HEK293 (cell line): ENCODE results near the gene DCAF5.

Experiments
- BCL11A ChIP-seq: fragments of 450-650 bp; formaldehyde crosslinking; IDR thresholded peaks from 2 replicates; pipeline ENCODE4 v1.5.1; 2016; ENCODE audit warnings: low read depth, missing biosample characterization, missing genetic modification characterization
- REPIN1 ChIP-seq: fragments of 450-650 bp; formaldehyde crosslinking; IDR thresholded peaks from 2 replicates; pipeline ENCODE4 v1.5.1; 2017; ENCODE audit warnings: missing biosample characterization, missing genetic modification characterization, low read depth
- TCF7L2 ChIP-seq: IDR thresholded peaks from 2 replicates; pipeline ENCODE4 v1.6.1; 2011; ENCODE audit warnings: low read depth, mild to moderate bottlenecking, inconsistent platforms, low read length, moderate library complexity, borderline replicate concordance
- YY1 ChIP-seq: fragments of 450-650 bp; formaldehyde crosslinking; IDR thresholded peaks from 2 replicates; pipeline ENCODE4 v1.5.1; 2018; ENCODE audit warnings: missing biosample characterization, missing genetic modification characterization
- ZBTB1 ChIP-seq: fragments of 450-650 bp; formaldehyde crosslinking; IDR thresholded peaks from 2 replicates; pipeline ENCODE4 v1.5.1; 2016; ENCODE audit warnings: missing biosample characterization, missing genetic modification characterization
- ZNF560 ChIP-seq: fragments of 450-650 bp; formaldehyde crosslinking; IDR thresholded peaks from 2 replicates; pipeline ENCODE4 v1.5.1; 2017; ENCODE audit warnings: missing biosample characterization, missing genetic modification characterization, borderline replicate concordance
- ZNF561 ChIP-seq: fragments of 450-650 bp; IDR thresholded peaks from 2 replicates; pipeline ENCODE4 v1.5.1; 2018; ENCODE audit warnings: missing biosample characterization, missing genetic modification characterization, borderline replicate concordance
- ZNF707 ChIP-seq: fragments of 450-650 bp; formaldehyde crosslinking; IDR thresholded peaks from 2 replicates; pipeline ENCODE4 v1.5.1; 2016; ENCODE audit warnings: missing biosample characterization, missing genetic modification characterization
- TF ChIP-seq, protein P1 (sequence below): IDR thresholded peaks from 2 replicates; pipeline ENCODE4 v1.6.1; 2011; ENCODE audit warnings: mild to moderate bottlenecking, low read depth, low read length, borderline replicate concordance
- TF ChIP-seq, protein P2 (sequence below): fragments of 450-650 bp; formaldehyde crosslinking; IDR thresholded peaks from 2 replicates; pipeline ENCODE4 v1.5.1; 2017; ENCODE audit warnings: missing biosample characterization, missing genetic modification characterization

DNA sequence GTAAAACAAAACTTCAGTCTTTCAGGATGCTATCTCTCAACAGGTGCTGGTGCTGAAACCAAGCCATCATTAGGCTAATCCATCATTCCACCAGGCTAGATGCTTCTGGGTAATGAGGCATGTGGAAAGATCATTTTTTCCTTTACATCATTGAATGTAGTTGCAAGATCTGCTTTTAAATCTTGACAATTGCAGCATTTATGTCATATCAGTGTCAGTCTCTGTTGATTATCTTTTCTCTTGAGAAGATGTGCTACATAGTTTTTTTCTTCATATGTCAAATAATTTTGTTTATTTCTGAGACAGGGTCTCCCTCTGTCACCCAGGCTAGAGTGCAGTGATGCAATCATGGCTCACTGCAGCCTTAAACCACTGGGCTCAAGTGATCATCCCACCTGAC lies 22.2 kb upstream of the DCAF5 start:
- TF ChIP-seq TCF7L2 (no peak), BCL11A (no peak), YY1 (tag by site-specific recombination) (no peak), ZNF560 (tag by site-specific recombination) (no peak), ZBTB1 (tag by site-specific recombination) (no peak), ZNF707 (tag by site-specific recombination) (no peak), REPIN1 (tag by site-specific recombination) (no peak), ZNF561 (tag by site-specific recombination) (no peak)
- TF ChIP-seq, protein P1, sequence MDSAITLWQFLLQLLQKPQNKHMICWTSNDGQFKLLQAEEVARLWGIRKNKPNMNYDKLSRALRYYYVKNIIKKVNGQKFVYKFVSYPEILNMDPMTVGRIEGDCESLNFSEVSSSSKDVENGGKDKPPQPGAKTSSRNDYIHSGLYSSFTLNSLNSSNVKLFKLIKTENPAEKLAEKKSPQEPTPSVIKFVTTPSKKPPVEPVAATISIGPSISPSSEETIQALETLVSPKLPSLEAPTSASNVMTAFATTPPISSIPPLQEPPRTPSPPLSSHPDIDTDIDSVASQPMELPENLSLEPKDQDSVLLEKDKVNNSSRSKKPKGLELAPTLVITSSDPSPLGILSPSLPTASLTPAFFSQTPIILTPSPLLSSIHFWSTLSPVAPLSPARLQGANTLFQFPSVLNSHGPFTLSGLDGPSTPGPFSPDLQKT, result no peak
- TF ChIP-seq, protein P2, sequence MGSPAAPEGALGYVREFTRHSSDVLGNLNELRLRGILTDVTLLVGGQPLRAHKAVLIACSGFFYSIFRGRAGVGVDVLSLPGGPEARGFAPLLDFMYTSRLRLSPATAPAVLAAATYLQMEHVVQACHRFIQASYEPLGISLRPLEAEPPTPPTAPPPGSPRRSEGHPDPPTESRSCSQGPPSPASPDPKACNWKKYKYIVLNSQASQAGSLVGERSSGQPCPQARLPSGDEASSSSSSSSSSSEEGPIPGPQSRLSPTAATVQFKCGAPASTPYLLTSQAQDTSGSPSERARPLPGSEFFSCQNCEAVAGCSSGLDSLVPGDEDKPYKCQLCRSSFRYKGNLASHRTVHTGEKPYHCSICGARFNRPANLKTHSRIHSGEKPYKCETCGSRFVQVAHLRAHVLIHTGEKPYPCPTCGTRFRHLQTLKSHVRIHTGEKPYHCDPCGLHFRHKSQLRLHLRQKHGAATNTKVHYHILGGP (tag by site-specific recombination), result no peak
